Inflammatory macrophage (primary cell): Measurements from ENCODE around the gene P2RX7.

Experiments used
- DNase-seq, 2 donors: peaks; one replicate each; pipeline ENCODE4 v3.0.0-alpha.2; 2020 to 2022

The P2RX7 gene

DNA sequence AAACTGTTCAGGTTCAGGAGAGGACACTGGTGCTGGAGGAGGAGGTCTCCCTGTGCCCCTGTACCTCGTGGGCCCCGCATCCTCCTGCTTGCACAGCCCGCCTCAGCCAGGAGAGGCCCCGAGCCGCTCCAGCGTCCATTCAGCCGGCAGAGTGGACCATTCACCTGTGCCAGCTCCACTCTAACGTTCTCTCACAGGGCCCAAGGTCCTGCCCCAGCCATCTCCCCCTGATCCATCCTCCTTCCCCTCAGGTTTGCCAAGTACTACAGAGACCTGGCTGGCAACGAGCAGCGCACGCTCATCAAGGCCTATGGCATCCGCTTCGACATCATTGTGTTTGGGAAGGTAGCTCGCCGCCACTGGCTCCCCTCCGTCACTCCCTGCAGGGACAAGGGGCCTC, 99.5 kb downstream of the P2RX7 start:
- no peak for DNase-seq

DNA sequence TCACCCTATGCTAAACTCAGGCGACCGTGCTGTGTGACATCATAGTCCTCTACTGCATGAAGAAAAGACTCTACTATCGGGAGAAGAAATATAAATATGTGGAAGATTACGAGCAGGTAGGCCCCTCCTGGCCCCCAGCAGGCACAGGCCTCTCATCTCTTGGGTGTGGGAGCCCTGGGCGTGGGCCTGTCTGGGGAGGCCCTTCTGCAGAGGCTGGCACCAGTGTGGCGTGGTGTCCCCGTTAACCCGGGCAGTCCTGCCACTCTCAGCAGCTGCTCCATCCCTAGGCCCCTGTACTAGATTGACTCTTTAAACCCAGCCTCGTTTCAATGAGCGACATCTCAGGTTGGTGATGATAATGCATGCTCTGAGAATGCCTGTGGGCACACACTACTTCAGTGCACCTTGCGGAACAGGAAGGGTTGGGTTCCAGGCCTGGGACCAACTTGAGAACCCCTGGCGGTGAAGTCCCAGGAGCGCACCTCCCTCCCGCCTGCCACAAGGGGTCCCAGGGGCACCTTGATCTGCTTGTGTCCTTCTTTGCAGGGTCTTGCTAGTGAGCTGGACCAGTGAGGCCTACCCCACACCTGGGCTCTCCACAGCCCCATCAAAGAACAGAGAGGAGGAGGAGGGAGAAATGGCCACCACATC, 100.4 kb downstream of the P2RX7 start:
- DNase-seq, result no peak

DNA sequence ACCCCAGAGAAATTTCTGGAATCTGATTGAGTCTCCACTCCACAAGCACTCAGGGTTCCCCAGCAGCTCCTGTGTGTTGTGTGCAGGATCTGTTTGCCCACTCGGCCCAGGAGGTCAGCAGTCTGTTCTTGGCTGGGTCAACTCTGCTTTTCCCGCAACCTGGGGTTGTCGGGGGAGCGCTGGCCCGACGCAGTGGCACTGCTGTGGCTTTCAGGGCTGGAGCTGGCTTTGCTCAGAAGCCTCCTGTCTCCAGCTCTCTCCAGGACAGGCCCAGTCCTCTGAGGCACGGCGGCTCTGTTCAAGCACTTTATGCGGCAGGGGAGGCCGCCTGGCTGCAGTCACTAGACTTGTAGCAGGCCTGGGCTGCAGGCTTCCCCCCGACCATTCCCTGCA, 100.9 kb downstream of the P2RX7 start:
- DNase-seq, result no peak

DNA sequence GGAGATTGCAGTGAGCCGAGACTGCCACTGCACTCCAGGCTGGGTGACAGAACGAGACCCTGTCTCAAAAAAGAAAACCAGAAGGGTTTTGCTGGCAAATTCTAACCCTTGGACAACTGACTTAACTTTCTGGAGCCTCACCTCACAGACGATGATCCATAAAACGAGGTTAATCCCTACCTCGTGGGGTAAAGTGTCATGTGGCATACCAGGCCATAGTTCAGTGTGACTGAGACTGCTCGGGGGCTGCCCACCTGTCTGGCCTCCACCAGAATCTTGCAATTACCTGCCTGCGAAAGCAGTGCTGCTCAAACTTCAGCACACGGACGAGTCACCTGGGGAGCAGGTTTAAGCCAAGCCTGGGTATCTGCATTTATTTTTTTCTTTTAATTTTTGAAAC, 104.1 kb downstream of the P2RX7 start:
- DNase-seq, result no peak

DNA sequence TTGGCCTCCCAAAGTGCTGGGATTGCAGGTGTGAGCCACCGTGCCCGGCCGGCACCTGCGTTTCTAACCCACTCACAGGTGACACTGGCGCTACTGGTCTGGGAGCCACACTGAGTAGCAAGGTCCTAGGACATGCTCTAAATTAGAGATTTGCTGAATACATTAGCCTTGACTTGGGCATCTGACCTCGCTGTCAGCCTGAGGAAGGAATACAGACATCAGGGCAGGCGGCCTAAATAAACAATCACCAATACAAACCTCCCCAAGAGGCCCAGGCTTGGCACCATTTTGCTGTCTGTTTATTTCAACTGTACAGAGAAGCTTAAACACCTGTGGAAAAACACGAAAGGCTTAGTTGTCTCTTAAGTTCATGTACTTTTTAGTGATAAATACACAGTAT, 104.7 kb downstream of the P2RX7 start:
- DNase-seq, result no peak
